GM12864 (cell line): ENCODE data around the gene DARS1.

Experiments
- DNase-seq: peaks from one replicate; pipeline ENCODE4 v3.0.0-alpha.2; 2011; ENCODE audit warnings: low read depth
- H3K4me3 ChIP-seq: 2 replicates; pipeline ENCODE4 v1.5.1; 2011; ENCODE audit warnings: mild to moderate bottlenecking, low read depth, low read length, control low read depth
- CTCF ChIP-seq: IDR thresholded peaks from 2 replicates; pipeline ENCODE4 v1.5.1; 2011; ENCODE audit warnings: low read depth, mild to moderate bottlenecking, moderate library complexity, low read length, control low read depth, inconsistent platforms; ENCODE audit errors: missing control alignments

DARS1 gene

GRCh38 chr2:135931776-135932443 is 53.5 kb downstream of the DARS1 start:
- no peak overlapping the region for H3K4me3 ChIP-seq
- no peak for TF ChIP-seq CTCF
- DNase-seq = no peak

GRCh38 chr2:135926605-135927004 is 58.8 kb downstream of the DARS1 start:
- H3K4me3 ChIP-seq = no peak overlapping the region
- TF ChIP-seq CTCF = no peak
- DNase-seq = no peak

GRCh38 chr2:135925571-135925970 is 59.9 kb downstream of the DARS1 start:
- no peak overlapping the region for H3K4me3 ChIP-seq
- no peak for TF ChIP-seq CTCF
- no peak for DNase-seq

- no peak for TF ChIP-seq CTCF
- no peak for DNase-seq
- H3K4me3 ChIP-seq = no peak overlapping the region
Observed at GRCh38 chr2:135916207-135916606, 69.2 kb downstream of the DARS1 start.

- no peak overlapping the region for H3K4me3 ChIP-seq
- DNase-seq = no peak
- no peak for TF ChIP-seq CTCF
Observed at GRCh38 chr2:135914485-135914884, 70.9 kb downstream of the DARS1 start.

GRCh38 chr2:135913727-135914365 is 71.6 kb downstream of the DARS1 start:
- DNase-seq = no peak
- H3K4me3 ChIP-seq = no peak overlapping the region
- TF ChIP-seq CTCF = peak; percentile 64

GRCh38 chr2:135909976-135910375 is 75.5 kb downstream of the DARS1 start:
- no peak overlapping the region for H3K4me3 ChIP-seq
- DNase-seq = no peak
- no peak for TF ChIP-seq CTCF
